ENCODE measurements around the gene KIF20B.
"Not testable (repeated sequence)": the region's sequence is repeated elsewhere in the genome, so short reads cannot be mapped to it uniquely, and the experiment has no call there.

KIF20B gene

GRCh38 chr10:89813546-89813945, 112.2 kb downstream of the KIF20B start:
- no peak overlapping the region for H2AFZ ChIP-seq (ENCODE audit: low read depth)

DNA sequence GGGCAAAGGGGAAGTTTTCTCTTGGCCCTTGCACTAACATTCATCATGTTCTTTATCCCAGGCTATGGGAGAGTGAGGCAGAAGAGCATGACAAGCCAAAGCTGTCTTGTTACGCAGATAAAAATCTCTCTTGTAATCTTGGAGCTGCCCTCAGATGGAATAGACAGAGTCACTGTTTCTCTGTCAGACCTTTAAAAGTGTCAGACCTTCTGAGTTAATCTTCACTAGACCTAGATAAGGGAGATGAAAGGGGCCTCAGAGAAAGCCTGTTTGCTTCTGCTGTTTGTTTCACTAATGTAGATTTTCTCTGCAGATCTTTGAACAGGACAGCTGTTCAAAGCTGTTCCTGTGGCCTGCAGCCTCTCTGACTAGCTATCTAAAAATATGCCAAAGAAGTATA, 112.9 kb downstream of the KIF20B start:
- H2AFZ ChIP-seq (ENCODE audit: low read depth), result no peak overlapping the region
- no peak overlapping the region for H3K4me2 ChIP-seq
- TF ChIP-seq, protein P1, sequence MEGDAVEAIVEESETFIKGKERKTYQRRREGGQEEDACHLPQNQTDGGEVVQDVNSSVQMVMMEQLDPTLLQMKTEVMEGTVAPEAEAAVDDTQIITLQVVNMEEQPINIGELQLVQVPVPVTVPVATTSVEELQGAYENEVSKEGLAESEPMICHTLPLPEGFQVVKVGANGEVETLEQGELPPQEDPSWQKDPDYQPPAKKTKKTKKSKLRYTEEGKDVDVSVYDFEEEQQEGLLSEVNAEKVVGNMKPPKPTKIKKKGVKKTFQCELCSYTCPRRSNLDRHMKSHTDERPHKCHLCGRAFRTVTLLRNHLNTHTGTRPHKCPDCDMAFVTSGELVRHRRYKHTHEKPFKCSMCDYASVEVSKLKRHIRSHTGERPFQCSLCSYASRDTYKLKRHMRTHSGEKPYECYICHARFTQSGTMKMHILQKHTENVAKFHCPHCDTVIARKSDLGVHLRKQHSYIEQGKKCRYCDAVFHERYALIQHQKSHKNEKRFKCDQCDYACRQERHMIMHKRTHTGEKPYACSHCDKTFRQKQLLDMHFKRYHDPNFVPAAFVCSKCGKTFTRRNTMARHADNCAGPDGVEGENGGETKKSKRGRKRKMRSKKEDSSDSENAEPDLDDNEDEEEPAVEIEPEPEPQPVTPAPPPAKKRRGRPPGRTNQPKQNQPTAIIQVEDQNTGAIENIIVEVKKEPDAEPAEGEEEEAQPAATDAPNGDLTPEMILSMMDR (conservative IDR thresholded peaks at IDR 0.05; ENCODE audit: low read depth, low read length), result no peak
- no peaks in the 10 kb centered on the region for H4K20me1 ChIP-seq (ENCODE audit: insufficient read depth)
- H3K36me3 ChIP-seq (ENCODE audit: insufficient read depth), result no peaks in the 10 kb centered on the region
- no peaks in the 10 kb centered on the region for H3K4me1 ChIP-seq (ENCODE audit: low read depth, poor library complexity, severe bottlenecking)
- no peaks in the 10 kb centered on the region for H3K79me2 ChIP-seq (ENCODE audit: insufficient read depth, low read depth)
- H3K4me3 ChIP-seq (IDR thresholded peaks at IDR 0.05; ENCODE audit: insufficient read depth, low read depth, low read length), result no peak overlapping the region
- H3K9ac ChIP-seq, result no peak overlapping the region
- H3K27me3 ChIP-seq (ENCODE audit: insufficient read depth, low read depth), result no peaks in the 10 kb centered on the region
- H3K27ac ChIP-seq, result no peak overlapping the region

More at GRCh38 chr10:89813546-89813945, 112.2 kb downstream of the KIF20B start:
- no peaks in the 10 kb centered on the region for H3K27me3 ChIP-seq (ENCODE audit: insufficient read depth, low read depth)
- no peak overlapping the region for H3K27ac ChIP-seq
- H3K4me2 ChIP-seq, result no peak overlapping the region
- no peak overlapping the region for H3K4me3 ChIP-seq (IDR thresholded peaks at IDR 0.05; ENCODE audit: insufficient read depth, low read depth, low read length)
- no peaks in the 10 kb centered on the region for H4K20me1 ChIP-seq (ENCODE audit: insufficient read depth)
- no peaks in the 10 kb centered on the region for H3K4me1 ChIP-seq (ENCODE audit: low read depth, poor library complexity, severe bottlenecking)
- H3K79me2 ChIP-seq (ENCODE audit: insufficient read depth, low read depth), result no peaks in the 10 kb centered on the region
- TF ChIP-seq, protein P1 (conservative IDR thresholded peaks at IDR 0.05; ENCODE audit: low read depth, low read length), result no peak
- H3K36me3 ChIP-seq (ENCODE audit: insufficient read depth), result no peaks in the 10 kb centered on the region
- H3K9ac ChIP-seq, result no peak overlapping the region

- H2AFZ ChIP-seq (ENCODE audit: low read depth), result no peak overlapping the region
- no peak overlapping the region for H3K27ac ChIP-seq
- TF ChIP-seq, protein P1 (conservative IDR thresholded peaks at IDR 0.05; ENCODE audit: low read depth, low read length), result no peak
- no peak overlapping the region for H3K9ac ChIP-seq
- no peaks in the 10 kb centered on the region for H3K79me2 ChIP-seq (ENCODE audit: insufficient read depth, low read depth)
- H3K4me3 ChIP-seq (IDR thresholded peaks at IDR 0.05; ENCODE audit: insufficient read depth, low read depth, low read length), result no peak overlapping the region
- no peaks in the 10 kb centered on the region for H3K27me3 ChIP-seq (ENCODE audit: insufficient read depth, low read depth)
- H3K36me3 ChIP-seq (ENCODE audit: insufficient read depth), result no peaks in the 10 kb centered on the region
- H3K4me1 ChIP-seq (ENCODE audit: low read depth, poor library complexity, severe bottlenecking), result no peaks in the 10 kb centered on the region
- H3K4me2 ChIP-seq, result no peak overlapping the region
- no peaks in the 10 kb centered on the region for H4K20me1 ChIP-seq (ENCODE audit: insufficient read depth)
Measured at GRCh38 chr10:89815049-89815853, 113.9 kb downstream of the KIF20B start.

DNA sequence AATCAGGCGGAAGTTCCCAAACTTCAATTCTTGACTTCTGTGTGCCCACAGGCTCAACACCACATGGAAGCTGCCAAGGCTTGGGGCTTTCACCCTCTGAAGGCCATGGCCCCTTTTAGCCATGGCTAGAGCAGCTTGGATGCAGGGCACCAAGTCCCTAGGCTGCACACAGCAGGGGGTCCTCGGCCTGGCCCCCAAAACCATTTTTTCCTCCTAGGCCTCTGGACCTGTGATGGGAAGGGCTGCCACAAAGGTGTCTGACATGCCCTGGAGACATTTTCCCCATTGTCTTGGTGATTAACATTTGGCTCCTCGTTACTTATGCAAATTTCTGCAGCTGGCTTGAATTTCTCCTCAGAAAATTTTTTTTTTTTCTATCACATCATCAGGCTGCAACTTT, 117.6 kb downstream of the KIF20B start:
- H3K79me2 ChIP-seq (ENCODE audit: insufficient read depth, low read depth); H3K36me3 ChIP-seq (ENCODE audit: insufficient read depth); H3K4me1 ChIP-seq (ENCODE audit: low read depth, poor library complexity, severe bottlenecking); H3K9ac ChIP-seq; H2AFZ ChIP-seq (ENCODE audit: low read depth); H3K27ac ChIP-seq; H4K20me1 ChIP-seq (ENCODE audit: insufficient read depth); H3K4me2 ChIP-seq; H3K4me3 ChIP-seq (IDR thresholded peaks at IDR 0.05; ENCODE audit: insufficient read depth, low read depth, low read length); H3K27me3 ChIP-seq (ENCODE audit: insufficient read depth, low read depth): not testable (repeated sequence)
